Stomach (tissue), 9 donors: ENCODE results near the gene DOCK3. TPM values are rescaled to one million over a fixed set of nuclear protein-coding genes. Genes with fewer than 3 reads are reported as not detected.
"Not testable (repeated sequence)": the region's sequence is repeated elsewhere in the genome, so short reads cannot be mapped to it uniquely, and the experiment has no call there.

Source experiments
- DNase-seq, 2 donors: peaks; one replicate each; pipeline versions ENCODE4 v3.0.0 to v3.0.0-alpha.2; 2013 to 2019
- H3K27ac ChIP-seq, 5 donors: fragments of 200-600 bp in 4 of 5; sonication (generic) in 4 of 5; one replicate each; pipeline ENCODE4 v1.5.1; 2013 to 2019; ENCODE audit warnings: mild to moderate bottlenecking in 1 of 5, moderate library complexity in 1 of 5
- H3K27me3 ChIP-seq, 3 donors: fragments of 200-600 bp; sonication (generic); one replicate each; pipeline ENCODE4 v1.5.1; 2017 to 2019; ENCODE audit warnings: mixed run types in 1 of 3
- H3K36me3 ChIP-seq, 4 donors: fragments of 200-600 bp; sonication (generic); 1 replicate in 3 of 4; 2 replicates in 1 of 4; pipeline ENCODE4 v1.5.1; 2016 to 2019
- H3K4me1 ChIP-seq, 4 donors: fragments of 200-600 bp; sonication (generic); one replicate each; pipeline ENCODE4 v1.5.1; 2016 to 2019
- H3K4me3 ChIP-seq, 4 donors: fragments of 200-600 bp; sonication (generic) in 3 of 4; one replicate each; pipeline ENCODE4 v1.5.1; 2016 to 2019; ENCODE audit warnings: mild to moderate bottlenecking in 1 of 4
- H3K9me3 ChIP-seq, 4 donors: fragments of 200-600 bp; sonication (generic); one replicate each; pipeline ENCODE4 v1.5.1; 2016 to 2019
- EP300 ChIP-seq: sonication (generic); formaldehyde crosslinking; IDR thresholded peaks from one replicate; pipeline ENCODE4 v1.6.1; 2017; ENCODE audit warnings: antibody characterized with exemption
- POLR2A ChIP-seq, 4 donors: fragments of 450-650 bp; IDR thresholded peaks; one replicate each; pipeline ENCODE4 v1.6.1; 2016; ENCODE audit warnings: antibody characterized with exemption in 4 of 4, control low read depth in 2 of 4, mild to moderate bottlenecking in 1 of 4, moderate library complexity in 1 of 4
- POLR2AphosphoS5 ChIP-seq, 3 donors: sonication (generic); formaldehyde crosslinking; IDR thresholded peaks; one replicate each; pipeline ENCODE4 v1.6.1; 2016; ENCODE audit warnings: antibody characterized with exemption in 3 of 3
- WGBS, 5 donors: extraction: QIAGEN DNeasy Blood & Tissue Kit in 3 of 5; methylation state at CpG; one replicate each; pipeline versions ENCODE4 v1.1.5 to v1.1.7; 2013 to 2018; 5-methylcytosine and 5-hydroxymethylcytosine counted together
- intact Hi-C: fragments of 100-400 bp; cut with DNase I; formaldehyde crosslinking; loops from one replicate; pipeline ENCODE4 v1.15.1; 2023; ENCODE audit warnings: low total_unique reads
- polyA plus RNA-seq, 3 donors: library from polyadenylated mRNA; stranded (reverse); fragments of 200-250 nt; gene quantifications; one replicate each; pipeline ENCODE4 v1.2.3, GENCODE V29; 2013
- total RNA-seq, 5 donors: library from RNA; depleted of rRNA; stranded (reverse); fragments of >200 nt; gene quantifications; one replicate each; pipeline versions ENCODE4 v1.1.0 to v1.2.3, GENCODE V29; 2014 to 2016
- TF ChIP-seq, protein P1 (sequence below), 7 experiments: fragments of 450-650 bp in 4 of 7; fragments of 200-600 bp in 3 of 7; sonication (generic) in 3 of 7; IDR thresholded peaks; one replicate each; pipeline ENCODE4 v1.5.1; 2016 to 2019; ENCODE audit warnings: antibody characterized with exemption in 7 of 7, control low read depth in 2 of 7, mild to moderate bottlenecking in 1 of 7
- donor health status: healthy with polysubstance abuse.
- donor health status: Bipolar disorder and iron deficiency.
- donor health status: healthy.

Gene DOCK3
- total and polyA plus RNA-seq, 8 donors, result 0.06 to 2.3 (median 1.0) TPM; not detected in 2

- intact Hi-C loops, result no loop called here
- 32 to 44% (median 40%) methylated on average over 3 of the region's 3 CpGs for WGBS, 5 donors
Measured at GRCh38 chr3:50817756-50818529, 143.2 kb downstream of the DOCK3 start.

GRCh38 chr3:50819882-50820281 lies 145.2 kb downstream of the DOCK3 start:
- no peaks in the 10 kb centered on the region for H3K4me1 ChIP-seq
- H3K27ac ChIP-seq, result no peak overlapping the region
- TF ChIP-seq EP300 (no peak), POLR2AphosphoS5 (IDR thresholded peaks at IDR 0.05) (no peak), POLR2A (IDR thresholded peaks at IDR 0.05) (no peak)
- TF ChIP-seq, protein P1, sequence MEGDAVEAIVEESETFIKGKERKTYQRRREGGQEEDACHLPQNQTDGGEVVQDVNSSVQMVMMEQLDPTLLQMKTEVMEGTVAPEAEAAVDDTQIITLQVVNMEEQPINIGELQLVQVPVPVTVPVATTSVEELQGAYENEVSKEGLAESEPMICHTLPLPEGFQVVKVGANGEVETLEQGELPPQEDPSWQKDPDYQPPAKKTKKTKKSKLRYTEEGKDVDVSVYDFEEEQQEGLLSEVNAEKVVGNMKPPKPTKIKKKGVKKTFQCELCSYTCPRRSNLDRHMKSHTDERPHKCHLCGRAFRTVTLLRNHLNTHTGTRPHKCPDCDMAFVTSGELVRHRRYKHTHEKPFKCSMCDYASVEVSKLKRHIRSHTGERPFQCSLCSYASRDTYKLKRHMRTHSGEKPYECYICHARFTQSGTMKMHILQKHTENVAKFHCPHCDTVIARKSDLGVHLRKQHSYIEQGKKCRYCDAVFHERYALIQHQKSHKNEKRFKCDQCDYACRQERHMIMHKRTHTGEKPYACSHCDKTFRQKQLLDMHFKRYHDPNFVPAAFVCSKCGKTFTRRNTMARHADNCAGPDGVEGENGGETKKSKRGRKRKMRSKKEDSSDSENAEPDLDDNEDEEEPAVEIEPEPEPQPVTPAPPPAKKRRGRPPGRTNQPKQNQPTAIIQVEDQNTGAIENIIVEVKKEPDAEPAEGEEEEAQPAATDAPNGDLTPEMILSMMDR (IDR thresholded peaks at IDR 0.05), result no peak
- WGBS, 5 donors, result 94 to 97% (median 94%) methylated on average over 5 of the region's 5 CpGs
- DNase-seq, result no peak
- H3K36me3 ChIP-seq, result no peaks in the 10 kb centered on the region
- H3K27me3 ChIP-seq, result no peaks in the 10 kb centered on the region
- no peaks in the 10 kb centered on the region for H3K9me3 ChIP-seq
- no peak overlapping the region for H3K4me3 ChIP-seq
- intact Hi-C loops, result no loop called here

More at GRCh38 chr3:50817756-50818529, 143.2 kb downstream of the DOCK3 start:
- Histone ChIP-seq H3K27me3 (no peaks in the 10 kb centered on the region), H3K9me3 (no peaks in the 10 kb centered on the region), H3K27ac (no peak overlapping the region), H3K4me1 (no peaks in the 10 kb centered on the region), H3K4me3 (no peak overlapping the region), H3K36me3 (no peaks in the 10 kb centered on the region)
- DNase-seq, result no peak
- TF ChIP-seq, protein P1 (IDR thresholded peaks at IDR 0.05), result no peak
- TF ChIP-seq EP300, result no peak

DNA sequence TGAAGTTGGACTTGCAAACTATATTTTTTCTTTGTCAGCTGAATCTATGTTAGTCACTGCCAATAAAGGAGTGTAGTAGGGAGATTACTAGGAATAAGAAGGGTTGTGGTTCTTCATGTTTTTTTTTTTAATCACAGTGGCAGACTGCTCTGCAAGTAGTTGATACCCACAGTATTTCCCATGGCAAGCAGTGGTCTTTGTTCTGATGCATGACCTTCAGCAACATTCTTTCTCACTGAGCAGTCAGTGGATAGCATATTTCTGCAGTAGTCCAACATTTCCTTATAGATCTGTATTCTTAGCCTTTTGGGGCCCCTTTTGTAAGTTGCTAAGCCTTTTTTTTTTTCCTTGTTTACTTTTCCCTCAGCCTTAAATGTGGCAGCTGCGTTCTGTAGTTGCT lies 151.1 kb downstream of the DOCK3 start:
- 4 to 27% (median 11%) methylated on average over 1 of the region's 1 CpG for WGBS, 5 donors
- no peak for DNase-seq
- Histone ChIP-seq H3K4me1 (no peaks in the 10 kb centered on the region), H3K27me3 (no peaks in the 10 kb centered on the region), H3K9me3 (no peaks in the 10 kb centered on the region), H3K4me3 (no peak overlapping the region), H3K27ac (no peak overlapping the region), H3K36me3 (no peaks in the 10 kb centered on the region)
- TF ChIP-seq, protein P1 (IDR thresholded peaks at IDR 0.05), result no peak
- no peak for TF ChIP-seq EP300
- no peak for TF ChIP-seq POLR2A (IDR thresholded peaks at IDR 0.05)
- TF ChIP-seq POLR2AphosphoS5 (IDR thresholded peaks at IDR 0.05), result no peak
- intact Hi-C loops, result no loop called here

GRCh38 chr3:50830451-50830850 lies 155.7 kb downstream of the DOCK3 start:
- Histone ChIP-seq H3K27me3 (no peaks in the 10 kb centered on the region), H3K27ac (no peak overlapping the region), H3K36me3 (no peaks in the 10 kb centered on the region), H3K4me1 (no peaks in the 10 kb centered on the region), H3K4me3 (no peak overlapping the region), H3K9me3 (peaks cover 0 to 8% (median 4%) of the 10 kb centered on the region in 4 donors)
- DNase-seq, result no peak
- intact Hi-C loops, result no loop called here
- WGBS, 5 donors, result 79 to 90% (median 82%) methylated on average over 3 of the region's 3 CpGs
- no peak for TF ChIP-seq POLR2AphosphoS5 (IDR thresholded peaks at IDR 0.05)
- TF ChIP-seq, protein P1 (IDR thresholded peaks at IDR 0.05), result no peak
- TF ChIP-seq EP300, result no peak
- TF ChIP-seq POLR2A (IDR thresholded peaks at IDR 0.05), result no peak

- H3K36me3 ChIP-seq, DNase-seq: not testable (repeated sequence)
- WGBS, 5 donors, result 92 to 100% (median 93%) methylated on average over 2 of the region's 2 CpGs
Measured at GRCh38 chr3:50831009-50831408, 156.3 kb downstream of the DOCK3 start.

More at GRCh38 chr3:50831009-50831408, 156.3 kb downstream of the DOCK3 start:
- intact Hi-C loops, H3K27me3 ChIP-seq, H3K4me3 ChIP-seq, H3K9me3 ChIP-seq, H3K4me1 ChIP-seq, H3K27ac ChIP-seq: not testable (repeated sequence)
